Measurements from ENCODE around the gene AIF1L. TPM values are rescaled to one million over a fixed set of nuclear protein-coding genes. Genes with fewer than 3 reads are reported as not detected.

AIF1L gene
- total RNA-seq, 3 donors from 2014 or later, result 1.4 to 5.6 (median 5.0) TPM

GRCh38 chr9:131160416-131161112 is 64.2 kb downstream of the AIF1L start:
- no peak for ATAC-seq
- Histone ChIP-seq H3K4me3 (no peak overlapping the region), H3K36me3 (ENCODE audit: low read depth) (peaks cover 4% of the 10 kb centered on the region), H3K4me1 (ENCODE audit: low read depth) (no peaks in the 10 kb centered on the region), H3K9me3 (no peaks in the 10 kb centered on the region)
- no peak for TF ChIP-seq CTCF (IDR thresholded peaks at IDR 0.05)
- intact Hi-C loops (cut with DNase I, micrococcal nuclease), result no loop called here
- no peak for DNase-seq

GRCh38 chr9:131161585-131161984 is 65.3 kb downstream of the AIF1L start:
- TF ChIP-seq CTCF (IDR thresholded peaks at IDR 0.05), result no peak
- Histone ChIP-seq H3K4me1 (ENCODE audit: low read depth) (no peaks in the 10 kb centered on the region), H3K4me3 (no peak overlapping the region), H3K9me3 (no peaks in the 10 kb centered on the region), H3K36me3 (ENCODE audit: low read depth) (peaks cover 4% of the 10 kb centered on the region)
- intact Hi-C loops (cut with DNase I, micrococcal nuclease), result no loop called here
- DNase-seq (no peak), ATAC-seq (no peak)

- intact Hi-C loops (cut with DNase I, micrococcal nuclease), result no loop called here
- TF ChIP-seq CTCF (IDR thresholded peaks at IDR 0.05), result no peak
- H3K9me3 ChIP-seq, result no peaks in the 10 kb centered on the region
- DNase-seq, result peak in 1 of 3 donors; percentile 12
- H3K36me3 ChIP-seq (ENCODE audit: low read depth), result peaks cover 4% of the 10 kb centered on the region
- peak; percentile 79 for ATAC-seq
- H3K4me3 ChIP-seq, result no peak overlapping the region
- peaks cover 9% of the 10 kb centered on the region for H3K4me1 ChIP-seq (ENCODE audit: low read depth)
Measured at GRCh38 chr9:131162886-131163285, 66.6 kb downstream of the AIF1L start.

GRCh38 chr9:131165523-131165922 is 69.2 kb downstream of the AIF1L start:
- H3K36me3 ChIP-seq (ENCODE audit: low read depth), result peaks cover 4% of the 10 kb centered on the region

GRCh38 chr9:131167146-131167692 is 70.9 kb downstream of the AIF1L start:
- Histone ChIP-seq H3K4me3 (no peak overlapping the region), H3K36me3 (ENCODE audit: low read depth) (peaks cover 4% of the 10 kb centered on the region), H3K4me1 (ENCODE audit: low read depth) (peaks cover 9% of the 10 kb centered on the region), H3K9me3 (no peaks in the 10 kb centered on the region)
- intact Hi-C loops (cut with DNase I, micrococcal nuclease), result no loop called here
- ATAC-seq (peak; percentile 96), DNase-seq (peak in 1 of 3 donors; percentile 29)
- TF ChIP-seq CTCF (IDR thresholded peaks at IDR 0.05), result no peak

More at GRCh38 chr9:131165523-131165922, 69.2 kb downstream of the AIF1L start:
- Histone ChIP-seq H3K4me3 (no peak overlapping the region), H3K4me1 (ENCODE audit: low read depth) (peaks cover 9% of the 10 kb centered on the region), H3K9me3 (no peaks in the 10 kb centered on the region)
- no peak for TF ChIP-seq CTCF (IDR thresholded peaks at IDR 0.05)
- DNase-seq (no peak), ATAC-seq (no peak)
- intact Hi-C loops (cut with DNase I, micrococcal nuclease), result no loop called here
